A549 (cell line): ENCODE data around the gene F8. TPM values are rescaled to one million over a fixed set of nuclear protein-coding genes. Genes with fewer than 3 reads are reported as not detected.
"Not testable (repeated sequence)": the region's sequence is repeated elsewhere in the genome, so short reads cannot be mapped to it uniquely, and the experiment has no call there.

Experiments
- ATAC-seq, 2 experiments: fragments of 200-7000 bp in 1 of 2; fragments of >200 bp in 1 of 2; cut with Nextera tagmentation in 1 of 2; cut with Tn5 transposase in 1 of 2; 3 replicates each; pipeline versions ENCODE4 v1.8.0 to v1.9.1; 2018 to 2020; ENCODE audit warnings: mild to moderate bottlenecking in 1 of 2, moderate library complexity in 1 of 2
- CTCF ChIA-PET: fragments of 300-600 bp; sonication (Branson Sonifier 250); formaldehyde crosslinking; extraction: SDS; loops from one replicate; lab custom pipeline; 2021; ENCODE audit warnings: antibody characterized with exemption, inconsistent platforms; lab: Yijun Ruan, JAX
- POLR2A ChIA-PET: fragments of 350-600 bp; formaldehyde crosslinking; extraction: SDS; loops from one replicate; lab custom pipeline; 2021; ENCODE audit warnings: antibody characterized with exemption, inconsistent platforms; lab: Yijun Ruan, JAX
- DNase-seq, 2 experiments: peaks; one replicate each; pipeline versions ENCODE4 v3.0.0 to v3.0.0-alpha.2; 2011 to 2016; ENCODE audit warnings: low read depth in 1 of 2, low spot score in 1 of 2
- FAIRE-seq: peaks from 2 replicates; lab custom pipeline; 2011; peaks lifted over from hg19 to GRCh38; lab: Jason Lieb, UNC
- H3K27ac ChIP-seq, 2 experiments: fragments of >200 bp; sonication (Bioruptor Twin); formaldehyde crosslinking; 3 replicates each; pipeline ENCODE4 v1.5.1; 2016 to 2017
- H3K4me1 ChIP-seq: fragments of >200 bp; sonication (Bioruptor Twin); formaldehyde crosslinking; 3 replicates; pipeline ENCODE4 v1.6.1; 2016
- H3K4me2 ChIP-seq: fragments of >200 bp; sonication (Bioruptor Twin); formaldehyde crosslinking; 3 replicates; pipeline ENCODE4 v1.6.1; 2016
- H3K4me3 ChIP-seq: fragments of >200 bp; sonication (Bioruptor Twin); formaldehyde crosslinking; 3 replicates; pipeline ENCODE4 v1.5.1; 2016
- H3K9me3 ChIP-seq: fragments of >200 bp; sonication (Bioruptor Twin); formaldehyde crosslinking; 3 replicates; pipeline ENCODE4 v1.6.1; 2016
- ATOH8 ChIP-seq: fragments of 250-450 bp; sonication (Bioruptor Pico); IDR thresholded peaks from 2 replicates; pipeline ENCODE4 v1.5.0; 2020; ENCODE audit warnings: low read depth, mild to moderate bottlenecking, moderate library complexity
- CBX8 ChIP-seq: fragments of 200-600 bp; sonication (generic); IDR thresholded peaks from 2 replicates; pipeline ENCODE4 v1.6.1; 2016
- CEBPB ChIP-seq, 2 experiments: fragments of >200 bp in 1 of 2; sonication (Bioruptor Twin) in 1 of 2; formaldehyde crosslinking in 1 of 2; IDR thresholded peaks; 2 replicates each; pipeline ENCODE4 v1.6.1; 2012 to 2016
- CHD2 ChIP-seq: fragments of 150-350 bp; IDR thresholded peaks from 2 replicates; pipeline ENCODE4 v1.6.1; 2014; ENCODE audit warnings: low read length; ENCODE audit not compliant: partially characterized antibody
- EP300 ChIP-seq, 2 experiments: fragments of >200 bp; sonication (Bioruptor Twin); formaldehyde crosslinking; IDR thresholded peaks; 2 replicates in 1 of 2; 3 replicates in 1 of 2; pipeline ENCODE4 v1.6.1; 2016 to 2017
- FOSL2 ChIP-seq, 2 experiments: fragments of 450-650 bp in 1 of 2; fragments of >200 bp in 1 of 2; sonication (Bioruptor Twin) in 1 of 2; formaldehyde crosslinking; IDR thresholded peaks; 2 replicates each; pipeline versions ENCODE4 v1.5.0 to v1.6.1; 2016 to 2020; ENCODE audit warnings: mild to moderate bottlenecking in 1 of 2, moderate library complexity in 1 of 2
- HEYL ChIP-seq: fragments of 250-450 bp; sonication (Bioruptor Pico); IDR thresholded peaks from 2 replicates; pipeline ENCODE4 v1.8.0; 2021; ENCODE audit warnings: mild to moderate bottlenecking, moderate library complexity
- HOXB13 ChIP-seq: fragments of 250-450 bp; sonication (Bioruptor Pico); IDR thresholded peaks from 2 replicates; pipeline ENCODE4 v1.5.0; 2020; ENCODE audit warnings: low read depth, mild to moderate bottlenecking, moderate library complexity
- HOXB5 ChIP-seq: fragments of 250-450 bp; sonication (Bioruptor Pico); IDR thresholded peaks from 2 replicates; pipeline ENCODE4 v1.5.0; 2020; ENCODE audit warnings: mild to moderate bottlenecking, moderate library complexity
- JUN ChIP-seq, 2 experiments: fragments of >200 bp; sonication (Bioruptor Twin); formaldehyde crosslinking; IDR thresholded peaks; 2 replicates in 1 of 2; 3 replicates in 1 of 2; pipeline ENCODE4 v1.6.1; 2016 to 2017
- JUNB ChIP-seq: fragments of >200 bp; sonication (Bioruptor Twin); formaldehyde crosslinking; IDR thresholded peaks from 2 replicates; pipeline ENCODE4 v1.6.1; 2016
- MAFK ChIP-seq: fragments of 450-650 bp; IDR thresholded peaks from 2 replicates; pipeline ENCODE4 v1.6.1; 2014; ENCODE audit not compliant: partially characterized antibody
- MYC ChIP-seq: IDR thresholded peaks from 2 replicates; pipeline ENCODE4 v1.6.1; 2012; ENCODE audit warnings: mild to moderate bottlenecking, inconsistent platforms, low read length, improper control_type of control experiment, borderline replicate concordance
- NFE2L2 ChIP-seq: fragments of 150-350 bp; conservative IDR thresholded peaks from 2 replicates; pipeline ENCODE4 v1.6.1; 2014; ENCODE audit warnings: low read length
- NPAS2 ChIP-seq: fragments of 250-450 bp; sonication (Bioruptor Pico); IDR thresholded peaks from 2 replicates; pipeline ENCODE4 v1.8.0; 2022; ENCODE audit warnings: mild to moderate bottlenecking, moderate library complexity, borderline replicate concordance
- POLR2AphosphoS2 ChIP-seq: conservative IDR thresholded peaks from 2 replicates; pipeline ENCODE4 v1.6.1; 2012; ENCODE audit warnings: low read length, improper control_type of control experiment, inconsistent platforms
- RFX5 ChIP-seq: fragments of 450-650 bp; IDR thresholded peaks from 2 replicates; pipeline ENCODE4 v1.7.1; 2014; ENCODE audit warnings: antibody characterized with exemption, mild to moderate bottlenecking, moderate library complexity
- TFCP2L1 ChIP-seq: fragments of 250-450 bp; sonication (Bioruptor Pico); IDR thresholded peaks from 2 replicates; pipeline ENCODE4 v1.5.0; 2021; ENCODE audit warnings: mild to moderate bottlenecking
- ZFP36 ChIP-seq: fragments of 450-650 bp; IDR thresholded peaks from 2 replicates; pipeline ENCODE4 v1.6.1; 2014; ENCODE audit warnings: borderline replicate concordance; ENCODE audit not compliant: partially characterized antibody
- ZSCAN20 ChIP-seq: fragments of 250-450 bp; sonication (Bioruptor Pico); IDR thresholded peaks from 2 replicates; pipeline ENCODE4 v1.8.0; 2022; ENCODE audit warnings: mild to moderate bottlenecking, moderate library complexity
- WGBS: methylation state at CpG from one replicate; pipeline ENCODE4 v1.1.6; 2017; ENCODE audit errors: missing lambda C conversion rate; 5-methylcytosine and 5-hydroxymethylcytosine counted together
- polyA plus RNA-seq, 4 experiments: library from polyadenylated mRNA; depleted of rRNA in 3 of 4; stranded (reverse); fragments of >200 nt; fragmentation: RNase III in 1 of 4; extraction: RNeasy Plus Mini Kit Qiagen cat#74134 plus additional on column Dnase treatment in 1 of 4; gene quantifications; 2 replicates in 3 of 4; 3 replicates in 1 of 4; pipeline ENCODE4 v1.2.3, GENCODE V29; 2011 to 2017

F8 gene
- polyA plus RNA-seq, 2 of the 4 experiments (the other 2 are of a cell fraction) = 4.3 to 6.9 TPM

- TF ChIP-seq FOSL2 (IDR thresholded peaks at IDR 0.05) (no peak), FOSL2 (CRISPR knock-in tag; IDR thresholded peaks at IDR 0.05) (no peak), NPAS2 (CRISPR knock-in tag) (no peak), ZFP36 (no peak)
Observed at GRCh38 chrX:155026727-155027508, 4.4 kb upstream of the F8 start, which contains the start of gene FUNDC2 (continued).

- H3K4me2 ChIP-seq = peak overlapping the region; percentile 60
- FAIRE-seq = no peak
- whole genome bisulfite sequencing = under 1% methylated on average over 14 of the region's 16 CpGs
- TF ChIP-seq ZSCAN20 (CRISPR knock-in tag) (no peak), JUNB (peak; percentile 34; the same call in 1 of the 2 replicates), TFCP2L1 (no peak), CHD2 (no peak), FOSL2 (IDR thresholded peaks at IDR 0.05) (no peak), FOSL2 (CRISPR knock-in tag; IDR thresholded peaks at IDR 0.05) (peak; percentile 84), HOXB5 (CRISPR knock-in tag) (no peak)
- TF ChIP-seq, all 56 proteins: peak for 2
- DNase-seq (peak in 1 of 2 experiments; percentile 72), ATAC-seq (no peak; a peak in 2 of 6 replicates)
- POLR2A ChIA-PET = interaction anchor here (0.7 to 1.4 kb wide), 11 partner anchors 9 to 190 kb away, joined by 3 to 8 read pairs (median 4); partner anchors contain the start of gene VBP1
- CTCF ChIA-PET = interaction anchor here (1.0 to 1.1 kb wide), 3 partner anchors 22 to 32 kb away, joined by 3 to 5 read pairs (median 5); no protein-coding TSS in a partner anchor
- Histone ChIP-seq H3K27ac (peak overlapping the region; percentile 89 to 98), H3K9me3 (no peaks in the 10 kb centered on the region), H3K4me3 (peak overlapping the region; percentile 62), H3K4me1 (peaks cover 27% of the 10 kb centered on the region)
Observed at GRCh38 chrX:155026420-155026726, 3.9 kb upstream of the F8 start.

- peak overlapping the region; percentile 38 to 41; a peak in 3 of 6 replicates for H3K27ac ChIP-seq
- POLR2A ChIA-PET = no interaction called here
Observed at GRCh38 chrX:155023907-155024833, 1.6 kb upstream of the F8 start.

DNA sequence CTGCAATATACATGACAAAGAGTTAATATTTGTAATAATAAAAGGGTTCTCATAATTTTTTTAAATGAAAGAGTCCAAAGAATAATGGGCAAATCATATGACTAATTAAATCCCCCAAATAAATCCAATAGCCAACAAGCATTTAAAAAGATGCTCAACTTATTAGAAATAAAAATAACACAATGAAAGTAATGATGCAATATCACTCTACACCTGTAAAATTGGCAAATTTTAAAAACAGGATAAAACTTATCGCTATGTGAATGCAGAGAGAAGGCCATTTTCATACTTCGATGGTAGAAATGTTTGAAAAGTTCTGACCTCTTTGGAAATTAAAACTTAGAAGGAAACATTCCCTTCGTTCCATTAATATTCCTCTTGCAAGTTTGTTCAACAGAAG lies 1.9 kb downstream of the F8 start:
- no peak overlapping the region for H3K27ac ChIP-seq
- WGBS = 89% methylated on average over 3 of the region's 3 CpGs
- DNase-seq = no peak
- FAIRE-seq = no peak
- no peak for TF ChIP-seq NFE2L2
- TF ChIP-seq CEBPB (IDR thresholded peaks at IDR 0.05) = no peak
- TF ChIP-seq MYC = no peak
- TF ChIP-seq RFX5 = no peak
- H3K9me3 ChIP-seq = no peaks in the 10 kb centered on the region
- peaks cover 8% of the 10 kb centered on the region; the same call in 1 of the 3 replicates for H3K4me1 ChIP-seq
- no peak overlapping the region for H3K4me3 ChIP-seq
- POLR2A ChIA-PET = no interaction called here
- H3K4me2 ChIP-seq = no peak overlapping the region
- CTCF ChIA-PET = no interaction called here
- no peak for ATAC-seq

More at GRCh38 chrX:155023907-155024833, 1.6 kb upstream of the F8 start:
- CTCF ChIA-PET = no interaction called here
- H3K4me3 ChIP-seq = no peak overlapping the region
- no peak for DNase-seq
- H3K4me1 ChIP-seq = peaks cover 25% of the 10 kb centered on the region
- WGBS = 89% methylated on average over 6 of the region's 6 CpGs
- no peaks in the 10 kb centered on the region for H3K9me3 ChIP-seq
- no peak for TF ChIP-seq ZFP36
- no peak for ATAC-seq
- no peak overlapping the region for H3K4me2 ChIP-seq
- FAIRE-seq = no peak

- H3K4me3 ChIP-seq = no peak overlapping the region
- no peak overlapping the region for H3K4me2 ChIP-seq
- 77% methylated on average over 3 of the region's 3 CpGs for WGBS
- H3K27ac ChIP-seq = no peak overlapping the region
- peak; percentile 13 for FAIRE-seq
- no peak for TF ChIP-seq POLR2AphosphoS2
- no peak for TF ChIP-seq HOXB5 (CRISPR knock-in tag)
- TF ChIP-seq CBX8 = no peak
- TF ChIP-seq MAFK = no peak
- TF ChIP-seq EP300 (IDR thresholded peaks at IDR 0.05) = no peak
- TF ChIP-seq ATOH8 (CRISPR knock-in tag) = no peak
- TF ChIP-seq JUN (IDR thresholded peaks at IDR 0.05) = no peak
- no peak for TF ChIP-seq HEYL
- no peak for TF ChIP-seq HOXB13 (CRISPR knock-in tag)
- TF ChIP-seq, all 56 proteins: peak for 0
- Histone ChIP-seq H3K4me1 (no peaks in the 10 kb centered on the region), H3K9me3 (no peaks in the 10 kb centered on the region)
- DNase-seq (no peak), ATAC-seq (no peak)
- ChIA-PET POLR2A (no interaction called here), CTCF (interaction anchor here (0.6 to 1.5 kb wide), 2 partner anchors 11 to 47 kb away, joined by 3 to 7 read pairs; no protein-coding TSS in a partner anchor)
Observed at GRCh38 chrX:155009994-155010472, 12.5 kb downstream of the F8 start.

- H3K4me3 ChIP-seq, H3K4me1 ChIP-seq, CTCF ChIA-PET, H3K9me3 ChIP-seq, FAIRE-seq, H3K4me2 ChIP-seq, DNase-seq, POLR2A ChIA-PET, H3K27ac ChIP-seq: not testable (repeated sequence)
- ATAC-seq = peak; percentile 70 to 82; a peak in 4 of 6 replicates
- 97% methylated on average over 3 of the region's 12 CpGs for WGBS
Observed at GRCh38 chrX:155008578-155008977, 13.9 kb downstream of the F8 start.
